Right lobe of liver (tissue), 6 donors: Measurements from ENCODE around the gene UBE2F. TPM values are rescaled to one million over a fixed set of nuclear protein-coding genes. Genes with fewer than 3 reads are reported as not detected.

Experiments used
- ATAC-seq, 4 donors: fragments of 200-7000 bp; cut with Tn5 transposase; one replicate each; pipeline ENCODE4 v1.9.1; 2020; ENCODE audit warnings: mild to moderate bottlenecking in 4 of 4, moderate library complexity in 4 of 4
- DNase-seq, 3 donors: peaks; one replicate each; pipeline ENCODE4 v3.0.0-alpha.2; 2020
- H3K27ac ChIP-seq, 3 donors: fragments of 200-600 bp; one replicate each; pipeline ENCODE4 v1.8.0; 2022
- H3K27me3 ChIP-seq, 2 donors: fragments of 200-600 bp; one replicate each; pipeline ENCODE4 v1.8.0; 2022
- H3K36me3 ChIP-seq, 4 donors: fragments of 200-600 bp; sonication (generic) in 1 of 4; one replicate each; pipeline versions ENCODE4 v1.5.1 to v1.8.0; 2017 to 2022; ENCODE audit warnings: control low read depth in 1 of 4
- H3K4me1 ChIP-seq, 4 donors: fragments of 200-600 bp; sonication (generic) in 1 of 4; one replicate each; pipeline versions ENCODE4 v1.5.1 to v1.8.0; 2017 to 2022; ENCODE audit warnings: control low read depth in 1 of 4
- H3K4me3 ChIP-seq, 3 donors: fragments of 200-600 bp; one replicate each; pipeline ENCODE4 v1.8.0; 2022
- H3K9me3 ChIP-seq, 4 donors: fragments of 200-600 bp; sonication (generic) in 1 of 4; one replicate each; pipeline versions ENCODE4 v1.5.1 to v1.8.0; 2017 to 2022; ENCODE audit warnings: control low read depth in 1 of 4
- CTCF ChIP-seq, 4 donors: fragments of 200-600 bp in 3 of 4; fragments of 450-650 bp in 1 of 4; IDR thresholded peaks; one replicate each; pipeline versions ENCODE4 v1.5.1 to v1.8.0; 2016 to 2022; ENCODE audit warnings: antibody characterized with exemption in 4 of 4, mild to moderate bottlenecking in 2 of 4
- POLR2A ChIP-seq: fragments of 450-650 bp; IDR thresholded peaks from one replicate; pipeline ENCODE4 v1.6.1; 2017; ENCODE audit warnings: antibody characterized with exemption, mild to moderate bottlenecking
- WGBS: methylation state at CpG from one replicate; pipeline ENCODE4 v1.1.6; 2018; ENCODE audit warnings: low coverage, low lambda C conversion rate; ENCODE audit not compliant: insufficient coverage; ENCODE audit errors: missing lambda C conversion rate; 5-methylcytosine and 5-hydroxymethylcytosine counted together
- intact Hi-C, 2 donors: fragments of 100-400 bp; cut with DNase I; formaldehyde crosslinking; loops; one replicate each; pipeline versions ENCODE4 v1.11.2 to v1.14.1; 2022
- total RNA-seq, 6 experiments: library from RNA; depleted of rRNA in 2 of 6; stranded (reverse); fragments of >200 nt in 2 of 6; fragmentation: NEBNext Ultra II Directional in 3 of 6; extraction: Animal tissue kit (Norgen Biotek cat#: 25700) in 3 of 6; gene quantifications; one replicate each; pipeline versions ENCODE4 v1.1.0 to v1.2.4, GENCODE V29; 2016 to 2023
- donor health status: DM: no; HTN: yes; CAD: no.
- donor health status: DM: no; HTN: no; CAD: no.
- donor health status: DM: no; HTN: no; CAD: no.
- donor health status: DM: no; HTN: yes; CAD: no.
- donor health status: DM: no; HTN: yes; CAD: no.

Gene UBE2F
- total RNA-seq, 6 experiments from 2014 or later = 23.3 to 44.9 (median 28.3) TPM

- TF ChIP-seq POLR2A = no peak
- no peak for TF ChIP-seq CTCF (IDR thresholded peaks at IDR 0.05)
- 95% methylated on average over 5 of the region's 6 CpGs for WGBS
- no peaks in the 10 kb centered on the region for H3K9me3 ChIP-seq
Observed at GRCh38 chr2:238039151-238039550, 72.3 kb downstream of the UBE2F start.

GRCh38 chr2:238039985-238040384, 73.2 kb downstream of the UBE2F start:
- H3K9me3 ChIP-seq = no peaks in the 10 kb centered on the region
- no peak for TF ChIP-seq POLR2A
- TF ChIP-seq CTCF (IDR thresholded peaks at IDR 0.05) = no peak
- H3K27me3 ChIP-seq = no peaks in the 10 kb centered on the region
- DNase-seq (no peak), ATAC-seq (no peak)
- H3K4me3 ChIP-seq = no peak overlapping the region
- no peaks in the 10 kb centered on the region for H3K4me1 ChIP-seq
- 90% methylated on average over 7 of the region's 11 CpGs for WGBS
- intact Hi-C loops = no loop called here
- peaks cover 0 to 46% (median 10%) of the 10 kb centered on the region in 4 donors for H3K36me3 ChIP-seq
- no peak overlapping the region for H3K27ac ChIP-seq

More at GRCh38 chr2:238039151-238039550, 72.3 kb downstream of the UBE2F start:
- intact Hi-C loops = no loop called here
- Histone ChIP-seq H3K27me3 (no peaks in the 10 kb centered on the region), H3K4me3 (no peak overlapping the region), H3K36me3 (peaks cover 0 to 46% (median 10%) of the 10 kb centered on the region in 4 donors), H3K4me1 (no peaks in the 10 kb centered on the region), H3K27ac (no peak overlapping the region)
- ATAC-seq (no peak), DNase-seq (no peak)

- WGBS = 100% methylated on average over 2 of the region's 9 CpGs
- no peaks in the 10 kb centered on the region for H3K9me3 ChIP-seq
- intact Hi-C loops = no loop called here
- no peak for DNase-seq
- H3K36me3 ChIP-seq = peaks cover 0 to 46% (median 10%) of the 10 kb centered on the region in 4 donors
- ATAC-seq = peak in 1 of 4 donors; percentile 9
- H3K4me3 ChIP-seq = no peak overlapping the region
- no peak overlapping the region for H3K27ac ChIP-seq
- TF ChIP-seq POLR2A (no peak), CTCF (IDR thresholded peaks at IDR 0.05) (no peak)
- no peaks in the 10 kb centered on the region for H3K27me3 ChIP-seq
- H3K4me1 ChIP-seq = no peaks in the 10 kb centered on the region
Observed at GRCh38 chr2:238040918-238041317, 74.1 kb downstream of the UBE2F start.

- Histone ChIP-seq H3K4me3 (no peak overlapping the region), H3K9me3 (no peaks in the 10 kb centered on the region), H3K27me3 (no peaks in the 10 kb centered on the region), H3K27ac (no peak overlapping the region), H3K36me3 (peaks cover 0 to 38% (median 7%) of the 10 kb centered on the region in 4 donors), H3K4me1 (no peaks in the 10 kb centered on the region)
- ATAC-seq (no peak), DNase-seq (no peak)
- TF ChIP-seq CTCF (IDR thresholded peaks at IDR 0.05) = no peak
- TF ChIP-seq POLR2A = no peak
- WGBS = 100% methylated on average over 2 of the region's 5 CpGs
- intact Hi-C loops = no loop called here
Observed at GRCh38 chr2:238042090-238042489, 75.3 kb downstream of the UBE2F start.
